Stimulated activated naive B cell treated with anti-CD40 and anti-IgM and Interleukin-4, amounts not matched to agents 10 μg/mL and 1 μg/mL and 100 μg/mL, for 72 hours (primary cell): ENCODE data around the gene OTOP1.
"Not testable (repeated sequence)": the region's sequence is repeated elsewhere in the genome, so short reads cannot be mapped to it uniquely, and the experiment has no call there.

Experiments used
- ATAC-seq, 2 donors: fragments of 150-1000 bp; cut with Tn5 transposase; replicated peaks; 2 replicates each; pipeline ENCODE4 v1.10.0; 2021; ENCODE audit warnings: moderate library complexity in 1 of 2
- DNase-seq: peaks from one replicate; pipeline ENCODE4 v3.0.0; 2021
- H3K27ac Mint-ChIP-seq: one replicate; pipeline ENCODE4 v1.8.0; 2022; ENCODE audit warnings: mild to moderate bottlenecking, mixed read lengths
- H3K27me3 Mint-ChIP-seq, 2 donors: one replicate each; pipeline ENCODE4 v1.8.0; 2022; ENCODE audit warnings: mixed read lengths in 2 of 2
- H3K36me3 Mint-ChIP-seq, 2 donors: one replicate each; pipeline ENCODE4 v1.8.0; 2022; ENCODE audit warnings: mixed read lengths in 2 of 2, mild to moderate bottlenecking in 1 of 2
- H3K4me1 Mint-ChIP-seq, 2 donors: one replicate each; pipeline ENCODE4 v1.8.0; 2022; ENCODE audit warnings: mixed read lengths in 2 of 2, mild to moderate bottlenecking in 1 of 2
- H3K4me3 Mint-ChIP-seq, 2 donors: one replicate each; pipeline ENCODE4 v1.8.0; 2022; ENCODE audit warnings: mild to moderate bottlenecking in 2 of 2, mixed read lengths in 2 of 2, moderate library complexity in 1 of 2
- H3K9me3 Mint-ChIP-seq, 2 donors: one replicate each; pipeline ENCODE4 v1.8.0; 2022; ENCODE audit warnings: mixed read lengths in 2 of 2, mild to moderate bottlenecking in 1 of 2

The OTOP1 gene

DNA sequence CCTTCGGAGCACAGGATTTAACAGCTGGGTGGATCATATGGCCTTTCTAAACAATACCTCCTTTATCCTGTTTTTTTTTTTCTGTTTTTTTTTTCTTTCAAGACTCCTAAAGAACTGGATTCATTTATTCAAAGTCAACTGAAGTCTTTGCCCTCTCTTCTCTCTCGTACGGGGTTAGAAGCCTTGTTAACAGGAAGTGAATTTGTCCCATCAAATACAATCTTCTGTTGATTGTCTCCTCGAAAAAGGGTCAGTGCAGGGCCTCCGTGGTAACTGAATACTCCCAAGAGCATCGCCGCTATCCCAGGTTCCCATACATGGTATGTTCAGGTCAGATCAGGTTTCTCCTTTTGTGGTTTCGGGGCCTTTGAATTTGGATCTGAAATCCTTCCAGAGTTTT lies 23.1 kb upstream of the OTOP1 start:
- Mint-ChIP-seq H3K36me3 (peaks cover 7 to 12% of the 10 kb centered on the region in 2 donors), H3K4me3 (no peak overlapping the region)

DNA sequence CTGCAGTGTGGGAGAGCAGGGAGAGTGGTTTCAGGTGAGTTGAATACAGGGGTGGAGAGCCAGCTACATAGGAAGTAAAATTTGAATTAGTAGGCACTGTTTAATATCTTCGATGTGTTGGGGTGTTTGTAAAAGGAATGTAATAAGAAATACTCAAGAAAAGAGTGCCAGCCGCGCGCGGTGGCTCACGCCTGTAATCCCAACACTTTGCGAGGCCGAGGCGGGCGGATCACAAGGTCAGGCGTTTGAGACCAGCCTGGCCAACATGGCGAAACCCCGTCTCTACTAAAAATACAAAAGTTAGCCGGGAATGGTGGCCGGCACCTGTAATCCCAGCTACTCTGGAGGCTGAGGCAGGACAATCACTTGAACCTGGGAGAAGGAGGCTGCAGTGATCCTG lies 22.6 kb upstream of the OTOP1 start:
- not testable (repeated sequence) for H3K27me3 Mint-ChIP-seq, H3K9me3 Mint-ChIP-seq, H3K27ac Mint-ChIP-seq, DNase-seq, ATAC-seq
- Mint-ChIP-seq H3K4me1 (peaks cover 19 to 31% of the 10 kb centered on the region in 2 donors), H3K36me3 (peaks cover 11 to 17% of the 10 kb centered on the region in 2 donors), H3K4me3 (peak overlapping the region in 1 of 2 donors; percentile 97)

More for the DNA sequence above, 23.1 kb upstream of the OTOP1 start:
- H3K27me3 Mint-ChIP-seq, result peaks cover 6 to 9% of the 10 kb centered on the region in 2 donors
- H3K4me1 Mint-ChIP-seq, result peaks cover 18 to 30% of the 10 kb centered on the region in 2 donors
- no peak for DNase-seq
- no peak for ATAC-seq
- H3K9me3 Mint-ChIP-seq, result no peaks in the 10 kb centered on the region
- H3K27ac Mint-ChIP-seq, result peak overlapping the region; percentile 47

DNA sequence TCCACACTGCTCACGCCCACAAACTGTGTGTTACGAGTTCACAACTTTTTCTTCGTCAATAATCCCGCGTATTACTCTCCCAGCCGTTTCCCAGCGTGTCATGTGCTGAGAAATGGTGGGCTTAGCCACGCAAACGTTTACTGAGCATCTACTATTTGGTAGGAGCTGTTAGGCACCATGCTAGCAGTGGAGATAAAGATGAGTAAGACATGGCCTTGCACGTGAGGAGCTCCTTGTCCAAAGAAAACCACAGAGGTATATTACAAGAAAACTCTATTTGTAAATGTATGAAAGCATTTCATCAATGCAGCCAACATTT lies 22.1 kb upstream of the OTOP1 start:
- Mint-ChIP-seq H3K4me1 (peaks cover 19 to 32% of the 10 kb centered on the region in 2 donors), H3K36me3 (peaks cover 15 to 21% of the 10 kb centered on the region in 2 donors), H3K4me3 (peak overlapping the region; percentile 97), H3K9me3 (no peaks in the 10 kb centered on the region), H3K27me3 (peaks cover 0 to 4% of the 10 kb centered on the region in 2 donors), H3K27ac (peak overlapping the region; percentile 99)
- DNase-seq (no peak), ATAC-seq (no peak)

DNA sequence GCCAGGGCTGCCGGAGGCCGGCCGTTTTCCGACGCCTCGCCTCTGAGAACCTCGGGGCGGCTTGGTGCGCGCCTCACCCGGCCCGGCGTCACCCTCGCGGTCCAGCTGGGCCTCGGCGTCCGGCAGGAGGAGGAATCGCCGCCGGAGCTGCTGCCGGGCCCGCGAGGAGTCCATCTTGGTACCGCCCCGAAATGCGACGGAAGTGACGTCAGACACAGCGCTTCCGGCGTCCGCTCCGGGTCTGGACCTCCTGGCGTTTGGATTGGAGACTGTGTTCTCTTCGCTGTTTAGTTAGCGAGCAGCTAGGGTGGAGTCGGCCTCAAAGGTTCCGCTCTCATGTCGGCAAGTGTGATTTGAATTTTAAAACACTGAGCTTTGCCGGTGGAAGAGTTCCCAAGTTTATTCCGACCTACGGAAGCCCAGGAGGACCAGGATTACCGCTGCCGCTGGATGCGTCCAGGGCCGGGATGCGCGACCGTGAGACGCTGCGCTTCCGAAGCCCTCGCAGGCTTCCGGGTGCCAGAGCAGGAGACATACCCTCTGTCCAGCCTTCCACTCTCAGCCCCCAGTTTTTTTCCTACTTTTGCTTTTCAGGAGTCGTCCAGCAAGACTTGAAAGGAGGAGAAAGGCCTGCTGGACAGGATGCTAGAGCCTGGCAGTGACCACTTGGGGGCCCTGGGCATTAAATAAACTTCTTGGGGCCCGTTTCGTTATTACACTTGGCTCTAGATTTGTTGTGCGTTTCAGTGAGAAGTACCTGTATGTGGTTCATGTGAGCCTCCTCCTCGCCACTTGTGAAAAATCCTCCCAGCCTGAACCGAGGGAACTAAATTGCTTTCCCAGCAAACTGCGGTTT lies 21.5 kb upstream of the OTOP1 start, which contains the start of gene TMEM128:
TMEM128 (minus strand) TSS at position 195 of the 856 bp plus-strand sequence; CDS start at position 174, 21 bp downstream.
- peak; percentile 98 to 99 for ATAC-seq
- Mint-ChIP-seq H3K4me3 (peak within 1 kb of the TSS; percentile 97), H3K4me1 (peaks cover 19 to 37% of the 10 kb centered on the region in 2 donors), H3K27ac (peak within 1 kb of the TSS; percentile 99), H3K27me3 (peaks cover 0 to under 1% of the 10 kb centered on the region in 2 donors), H3K36me3 (peaks cover 21 to 27% of the 10 kb centered on the region in 2 donors), H3K9me3 (no peaks in the 10 kb centered on the region)
- DNase-seq, result peak; percentile 87

DNA sequence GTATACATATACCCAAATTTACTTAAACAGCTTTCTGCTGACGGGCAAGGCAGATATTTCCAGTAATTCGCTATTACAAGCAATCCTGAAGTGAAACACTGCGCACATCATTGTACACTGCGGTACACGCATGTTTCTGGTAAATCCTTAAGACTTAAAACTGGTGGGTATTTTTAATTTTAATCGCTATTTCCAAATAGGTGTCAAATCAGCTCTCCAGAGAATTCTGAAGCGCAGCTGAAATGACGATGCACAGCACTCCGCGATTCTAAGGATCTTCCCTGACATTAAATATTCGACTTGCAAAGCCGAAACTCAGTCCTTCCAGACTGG lies 20.9 kb upstream of the OTOP1 start:
- ATAC-seq (peak; percentile 11 to 41), DNase-seq (no peak)
- H3K27ac Mint-ChIP-seq, result peak overlapping the region; percentile 99
- H3K4me3 Mint-ChIP-seq, result peak overlapping the region; percentile 97
- no peaks in the 10 kb centered on the region for H3K9me3 Mint-ChIP-seq
- peaks cover 19 to 37% of the 10 kb centered on the region in 2 donors for H3K4me1 Mint-ChIP-seq
- no peaks in the 10 kb centered on the region for H3K27me3 Mint-ChIP-seq
- peaks cover 23 to 27% of the 10 kb centered on the region in 2 donors for H3K36me3 Mint-ChIP-seq

DNA sequence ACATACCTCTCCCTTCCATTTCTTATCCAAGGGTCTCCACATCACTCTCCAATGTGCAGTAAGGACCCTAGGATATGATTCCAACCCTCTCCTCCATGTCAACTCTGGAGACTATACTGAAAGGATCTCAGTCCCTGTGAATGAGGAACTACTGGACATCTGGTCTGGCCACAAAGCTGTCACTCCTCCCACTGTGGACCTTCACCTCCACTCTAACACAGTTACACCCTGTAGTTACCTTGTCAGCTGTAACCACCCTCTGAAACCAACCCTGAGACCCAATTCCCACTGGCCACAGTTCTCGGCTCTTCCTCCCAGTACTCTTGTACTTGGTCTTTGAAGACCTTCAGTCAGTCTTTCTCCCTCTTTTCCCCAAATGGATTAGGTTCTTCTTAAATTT lies 18.4 kb upstream of the OTOP1 start:
- ATAC-seq, result no peak
- H3K27me3 Mint-ChIP-seq, result no peaks in the 10 kb centered on the region
- DNase-seq, result no peak
- H3K9me3 Mint-ChIP-seq, result no peaks in the 10 kb centered on the region
- no peak overlapping the region for H3K27ac Mint-ChIP-seq
- H3K4me3 Mint-ChIP-seq, result no peak overlapping the region
- peaks cover 19 to 37% of the 10 kb centered on the region in 2 donors for H3K4me1 Mint-ChIP-seq
- peaks cover 32 to 41% of the 10 kb centered on the region in 2 donors for H3K36me3 Mint-ChIP-seq

DNA sequence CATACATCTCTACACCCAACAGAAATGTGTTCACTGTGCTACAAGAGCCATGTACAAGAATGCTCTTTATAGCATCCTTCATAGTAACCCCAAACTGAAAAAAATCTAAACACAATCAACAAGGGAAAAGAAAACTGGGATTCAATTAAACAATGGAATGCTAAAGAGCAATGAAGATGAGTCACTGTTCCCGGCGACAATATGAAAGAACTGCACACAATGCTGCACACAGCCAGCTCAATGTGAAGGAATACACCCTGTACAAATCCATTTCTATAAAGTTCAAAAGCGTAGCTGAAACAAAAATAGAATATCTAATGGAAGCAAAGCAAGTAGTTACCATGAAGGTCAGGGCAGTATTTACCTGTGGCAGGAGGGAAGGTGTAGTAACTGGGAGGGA lies 12.8 kb upstream of the OTOP1 start:
- H3K4me3 Mint-ChIP-seq, H3K4me1 Mint-ChIP-seq, H3K9me3 Mint-ChIP-seq, DNase-seq, H3K27ac Mint-ChIP-seq, ATAC-seq, H3K27me3 Mint-ChIP-seq: not testable (repeated sequence)
- H3K36me3 Mint-ChIP-seq, result peaks cover 45 to 59% of the 10 kb centered on the region in 2 donors

DNA sequence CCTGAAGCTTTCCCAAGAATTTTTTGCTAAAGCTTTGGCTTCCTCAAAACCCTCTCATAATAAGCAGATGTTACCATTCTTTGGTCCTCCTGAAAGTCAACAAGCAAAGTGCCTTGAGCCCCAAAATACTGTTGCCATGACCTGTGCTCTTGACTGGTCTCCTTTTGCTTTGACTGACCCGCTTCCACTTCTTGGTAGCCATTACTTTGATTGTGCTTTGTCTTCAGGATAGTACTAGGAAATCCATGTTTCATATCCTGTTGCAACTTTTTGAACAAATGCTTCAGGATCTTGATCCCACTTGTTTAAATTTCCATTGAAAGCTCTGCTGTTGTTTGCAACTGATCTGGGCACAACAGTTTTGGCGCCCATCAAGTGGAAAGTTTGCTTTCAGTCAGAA lies 6.9 kb upstream of the OTOP1 start:
- Mint-ChIP-seq H3K27me3 (peaks cover 13 to 23% of the 10 kb centered on the region in 2 donors), H3K4me3 (no peak overlapping the region), H3K9me3 (peaks cover 9 to 16% of the 10 kb centered on the region in 2 donors), H3K4me1 (no peaks in the 10 kb centered on the region), H3K27ac (no peak overlapping the region), H3K36me3 (peaks cover 20 to 40% of the 10 kb centered on the region in 2 donors)
- no peak for ATAC-seq
- DNase-seq, result no peak

DNA sequence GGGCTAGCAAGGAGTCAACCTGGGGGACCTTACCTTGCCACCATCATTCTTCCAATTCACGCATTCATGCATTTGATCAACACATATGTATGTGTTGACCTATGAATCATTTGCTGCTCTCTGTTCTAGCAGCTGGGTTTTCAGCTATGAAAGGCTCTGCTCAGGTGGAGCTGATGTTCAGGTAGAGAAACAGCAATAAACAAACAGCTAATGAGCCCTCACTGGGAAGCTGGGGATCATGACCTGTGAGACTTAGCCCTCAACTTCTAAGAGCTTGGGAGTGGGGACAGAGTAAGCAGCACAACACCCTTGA lies 1.6 kb upstream of the OTOP1 start:
- Mint-ChIP-seq H3K4me1 (peaks cover 10 to 13% of the 10 kb centered on the region in 2 donors), H3K36me3 (peaks cover 7 to 19% of the 10 kb centered on the region in 2 donors), H3K27ac (no peak overlapping the region), H3K27me3 (peaks cover 54 to 68% of the 10 kb centered on the region in 2 donors), H3K9me3 (peaks cover 4 to 15% of the 10 kb centered on the region in 2 donors), H3K4me3 (no peak overlapping the region)
- ATAC-seq (no peak), DNase-seq (no peak)

DNA sequence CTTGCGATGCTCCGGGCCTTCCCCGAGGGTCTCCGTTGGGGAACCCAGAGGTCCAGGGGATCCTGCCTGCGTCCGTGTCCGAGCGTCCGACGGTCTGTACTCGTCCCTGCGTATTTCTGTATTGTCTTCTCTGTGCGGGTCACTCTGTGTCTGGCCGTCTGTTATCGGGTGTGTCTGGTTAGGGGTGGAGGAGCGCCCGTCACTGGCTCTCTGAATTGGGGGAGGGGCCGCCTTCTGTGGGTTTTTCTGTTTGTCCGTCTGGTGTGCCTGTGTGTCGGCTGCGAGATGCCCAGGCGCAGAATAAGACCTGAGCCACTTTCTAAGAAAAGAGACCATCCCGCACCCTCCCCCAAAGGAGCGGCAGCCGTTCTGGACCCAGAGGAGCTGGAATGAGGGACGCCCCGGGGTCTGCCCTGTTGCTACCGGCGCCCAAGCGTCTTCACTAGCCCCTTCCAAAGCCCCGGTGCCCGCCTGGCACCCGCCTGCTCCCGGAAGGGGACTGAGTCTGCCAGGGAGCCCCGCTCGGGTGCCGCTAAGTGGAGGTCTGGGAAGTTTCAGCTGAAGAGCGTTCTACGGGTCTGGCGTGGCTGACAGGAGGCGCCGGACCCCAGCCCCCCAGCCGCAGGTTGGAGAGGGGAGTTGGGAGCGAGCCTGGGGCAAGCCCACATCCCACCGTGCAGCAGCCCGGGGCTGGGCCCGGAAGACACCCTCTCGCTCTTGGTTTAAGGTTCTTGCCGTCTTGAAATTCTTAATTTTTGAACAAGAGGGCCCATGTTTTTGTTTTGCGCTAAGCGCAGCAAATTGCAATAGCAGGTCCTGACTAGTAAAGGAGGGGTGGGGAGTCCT lies 1.0 kb upstream of the OTOP1 start:
- Mint-ChIP-seq H3K4me1 (peaks cover 10 to 13% of the 10 kb centered on the region in 2 donors), H3K27me3 (peaks cover 59 to 74% of the 10 kb centered on the region in 2 donors)

DNA sequence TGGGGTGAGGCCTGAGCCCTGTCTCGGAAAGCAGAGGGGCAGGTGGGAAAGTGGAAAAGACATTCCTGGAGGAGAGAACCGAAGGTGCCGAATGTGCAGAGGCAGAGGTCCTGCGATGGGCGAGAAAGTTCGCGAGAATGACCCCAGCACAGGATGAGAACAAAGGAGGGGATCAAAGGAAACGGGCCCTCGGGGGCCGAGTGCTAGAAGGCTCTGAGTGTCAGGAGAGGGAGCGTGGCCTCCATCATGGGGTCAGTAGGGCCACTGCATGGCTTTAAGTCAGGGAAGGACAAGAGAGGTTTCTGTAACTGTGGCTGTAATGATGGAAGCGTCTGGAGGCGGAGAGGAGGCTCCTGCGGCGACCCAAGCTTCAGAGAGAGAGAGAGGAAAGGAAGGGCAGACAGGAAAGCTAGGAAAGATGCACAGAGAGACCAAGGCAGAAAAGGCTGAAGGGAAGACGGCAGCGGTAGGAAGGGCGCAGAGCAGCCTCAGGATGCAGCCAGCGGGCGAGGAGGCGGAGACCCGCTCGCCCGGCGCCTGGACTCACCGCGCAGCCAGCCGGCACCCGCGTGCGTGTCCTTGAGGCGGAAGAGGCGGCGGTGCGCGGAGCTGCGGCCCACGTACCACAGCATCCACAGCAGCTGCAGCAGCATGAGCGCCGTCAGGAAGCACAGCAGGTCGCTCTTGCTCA lies 669 bp downstream of the OTOP1 start:
- peaks cover 10 to 13% of the 10 kb centered on the region in 2 donors for H3K4me1 Mint-ChIP-seq
- peaks cover 7 to 10% of the 10 kb centered on the region in 2 donors for H3K36me3 Mint-ChIP-seq
- DNase-seq (no peak), ATAC-seq (no peak)
- H3K9me3 Mint-ChIP-seq, result peaks cover 0 to 6% of the 10 kb centered on the region in 2 donors
- no peak overlapping the region for H3K27ac Mint-ChIP-seq
- H3K27me3 Mint-ChIP-seq, result peaks cover 71 to 81% of the 10 kb centered on the region in 2 donors
- no peak overlapping the region for H3K4me3 Mint-ChIP-seq

More for the DNA sequence above, 1.0 kb upstream of the OTOP1 start:
- no peak overlapping the region for H3K27ac Mint-ChIP-seq
- peaks cover 7 to 15% of the 10 kb centered on the region in 2 donors for H3K36me3 Mint-ChIP-seq
- no peak for ATAC-seq
- no peak for DNase-seq
- H3K9me3 Mint-ChIP-seq, result peaks cover under 1 to 11% of the 10 kb centered on the region in 2 donors
- peak overlapping the region in 1 of 2 donors; percentile 30 for H3K4me3 Mint-ChIP-seq

DNA sequence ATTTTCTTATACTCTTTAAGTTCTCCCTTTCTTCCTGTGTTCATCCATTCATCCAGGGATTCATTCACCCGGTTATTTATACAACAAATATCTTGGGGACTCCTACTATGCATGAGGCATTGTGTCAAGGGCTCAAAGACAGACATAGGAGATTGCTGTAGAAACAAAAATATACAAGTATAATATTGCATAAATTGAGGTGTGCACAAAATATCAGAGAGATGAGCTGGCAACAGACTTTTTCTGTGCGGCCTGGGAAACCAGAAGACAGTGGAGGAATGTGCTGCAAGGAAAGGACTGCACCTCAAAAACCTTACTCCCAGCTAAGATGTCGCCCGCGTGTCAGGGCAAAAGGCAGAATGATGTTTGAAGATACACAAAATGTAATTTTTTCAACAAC lies 9.6 kb downstream of the OTOP1 start:
- ATAC-seq (no peak), DNase-seq (no peak)
- H3K4me3 Mint-ChIP-seq, result no peak overlapping the region
- H3K27me3 Mint-ChIP-seq, result peaks cover 8 to 15% of the 10 kb centered on the region in 2 donors
- H3K27ac Mint-ChIP-seq, result no peak overlapping the region
- H3K9me3 Mint-ChIP-seq, result no peaks in the 10 kb centered on the region
- no peaks in the 10 kb centered on the region for H3K36me3 Mint-ChIP-seq
- no peaks in the 10 kb centered on the region for H3K4me1 Mint-ChIP-seq

DNA sequence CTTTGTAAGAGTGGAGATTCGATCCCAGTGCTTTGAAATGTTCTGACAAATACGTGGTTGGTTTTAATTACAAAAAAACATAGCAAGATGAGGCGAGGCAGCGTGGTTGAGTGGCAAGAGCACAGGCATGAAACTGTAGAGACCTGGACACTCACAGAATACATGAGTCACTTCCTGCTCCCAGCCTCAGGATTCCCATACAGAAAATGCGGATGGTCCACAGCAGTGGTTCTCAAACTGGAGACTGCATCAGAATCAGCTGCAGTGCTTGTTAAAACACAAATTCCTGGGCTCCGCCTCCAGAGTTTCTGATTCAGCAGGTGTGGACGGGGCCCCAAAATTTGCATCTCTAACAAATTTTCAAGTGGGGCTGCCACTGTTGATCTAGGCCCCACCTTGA lies 10.1 kb downstream of the OTOP1 start:
- no peak overlapping the region for H3K27ac Mint-ChIP-seq
- H3K4me1 Mint-ChIP-seq, result no peaks in the 10 kb centered on the region
- no peaks in the 10 kb centered on the region for H3K36me3 Mint-ChIP-seq
- ATAC-seq (no peak), DNase-seq (no peak)
- H3K4me3 Mint-ChIP-seq, result no peak overlapping the region
- no peaks in the 10 kb centered on the region for H3K9me3 Mint-ChIP-seq
- peaks cover 4 to 10% of the 10 kb centered on the region in 2 donors for H3K27me3 Mint-ChIP-seq

DNA sequence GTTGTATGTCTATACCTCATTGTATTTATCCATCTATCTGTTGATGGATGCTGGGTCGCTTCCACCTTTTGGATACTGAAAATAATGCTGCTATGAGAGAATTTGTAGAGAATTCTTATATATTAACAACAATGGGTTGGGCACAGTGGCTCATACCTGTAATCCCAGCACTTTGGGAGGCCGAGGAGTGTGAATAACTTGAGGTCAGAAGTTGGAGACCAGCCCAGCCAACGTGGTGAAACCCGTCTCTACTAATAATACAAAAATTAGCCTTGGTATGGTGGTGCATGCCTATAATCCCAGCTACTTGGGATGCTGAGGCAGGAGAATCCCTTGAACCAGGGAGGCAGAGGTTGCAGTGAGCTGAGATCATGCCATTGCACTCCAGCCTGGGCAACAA lies 13.1 kb downstream of the OTOP1 start:
- peaks cover 19 to 22% of the 10 kb centered on the region in 2 donors for H3K27me3 Mint-ChIP-seq
- not testable (repeated sequence) for DNase-seq, H3K4me1 Mint-ChIP-seq, H3K27ac Mint-ChIP-seq, ATAC-seq, H3K9me3 Mint-ChIP-seq, H3K36me3 Mint-ChIP-seq, H3K4me3 Mint-ChIP-seq
